ENCODE results near the gene ARMC9.
"Not testable (repeated sequence)": the region's sequence is repeated elsewhere in the genome, so short reads cannot be mapped to it uniquely, and the experiment has no call there.

Gene ARMC9

GRCh38 chr2:231342061-231342711 is 143.8 kb downstream of the ARMC9 start:
- DNase-seq (ENCODE audit: low read depth in 3 of 3): no peak

- DNase-seq (ENCODE audit: low read depth in 3 of 3): no peak
Measured at GRCh38 chr2:231343006-231343710, 144.7 kb downstream of the ARMC9 start.

- no peak for DNase-seq (ENCODE audit: low read depth in 3 of 3)
Measured at GRCh38 chr2:231343988-231344387, 145.6 kb downstream of the ARMC9 start.

GRCh38 chr2:231344851-231345250 is 146.4 kb downstream of the ARMC9 start:
- no peak for DNase-seq (ENCODE audit: low read depth in 3 of 3)

- no peak for DNase-seq (ENCODE audit: low read depth in 3 of 3)
Measured at GRCh38 chr2:231347081-231347480, 148.7 kb downstream of the ARMC9 start.

- no peak for DNase-seq (ENCODE audit: low read depth in 3 of 3)
Measured at GRCh38 chr2:231347638-231348037, 149.2 kb downstream of the ARMC9 start.

GRCh38 chr2:231348173-231348572 is 149.7 kb downstream of the ARMC9 start:
- no peak for DNase-seq (ENCODE audit: low read depth in 3 of 3)

GRCh38 chr2:231348704-231349373 is 150.4 kb downstream of the ARMC9 start:
- DNase-seq (ENCODE audit: low read depth in 3 of 3): no peak

GRCh38 chr2:231349374-231349735 is 150.9 kb downstream of the ARMC9 start:
- DNase-seq (ENCODE audit: low read depth in 3 of 3): not testable (repeated sequence)

- DNase-seq (ENCODE audit: low read depth in 3 of 3): no peak
Measured at GRCh38 chr2:231351648-231352047, 153.2 kb downstream of the ARMC9 start.

- DNase-seq (ENCODE audit: low read depth in 3 of 3): no peak
Measured at GRCh38 chr2:231353469-231353868, 155.0 kb downstream of the ARMC9 start.

GRCh38 chr2:231355508-231356465 is 157.4 kb downstream of the ARMC9 start:
- DNase-seq (ENCODE audit: low read depth in 3 of 3): no peak

GRCh38 chr2:231356466-231356844 is 158.0 kb downstream of the ARMC9 start:
- no peak for DNase-seq (ENCODE audit: low read depth in 3 of 3)

GRCh38 chr2:231357048-231357447 is 158.6 kb downstream of the ARMC9 start:
- DNase-seq (ENCODE audit: low read depth in 3 of 3): no peak

GRCh38 chr2:231357931-231358330 is 159.5 kb downstream of the ARMC9 start:
- DNase-seq (ENCODE audit: low read depth in 3 of 3): no peak

GRCh38 chr2:231359441-231359840 is 161.0 kb downstream of the ARMC9 start:
- DNase-seq (ENCODE audit: low read depth in 3 of 3): no peak

- DNase-seq (ENCODE audit: low read depth in 3 of 3): no peak
Measured at GRCh38 chr2:231359948-231360347, 161.5 kb downstream of the ARMC9 start.

- DNase-seq (ENCODE audit: low read depth in 3 of 3): no peak
Measured at GRCh38 chr2:231360401-231360800, 162.0 kb downstream of the ARMC9 start.

GRCh38 chr2:231360881-231361371 is 162.5 kb downstream of the ARMC9 start:
- DNase-seq (ENCODE audit: low read depth in 3 of 3): no peak

- DNase-seq (ENCODE audit: low read depth in 3 of 3): no peak
Measured at GRCh38 chr2:231361701-231362554, 163.5 kb downstream of the ARMC9 start.

All from stimulated activated CD4-positive, alpha-beta T cell treated with anti-CD3 and anti-CD28 coated beads, TNF-alpha, amount 100 ng/mL, for 4 hours (primary cell).